GM12873 (cell line): ENCODE results near the gene CDH23.

Source experiments
- TF ChIP-seq, protein P1 (sequence below): IDR thresholded peaks from 2 replicates; pipeline ENCODE4 v1.5.1; 2012; ENCODE audit warnings: low read depth, mild to moderate bottlenecking, moderate library complexity, low read length, control low read depth; ENCODE audit not compliant: insufficient read depth; ENCODE audit errors: missing control alignments

The CDH23 gene

DNA sequence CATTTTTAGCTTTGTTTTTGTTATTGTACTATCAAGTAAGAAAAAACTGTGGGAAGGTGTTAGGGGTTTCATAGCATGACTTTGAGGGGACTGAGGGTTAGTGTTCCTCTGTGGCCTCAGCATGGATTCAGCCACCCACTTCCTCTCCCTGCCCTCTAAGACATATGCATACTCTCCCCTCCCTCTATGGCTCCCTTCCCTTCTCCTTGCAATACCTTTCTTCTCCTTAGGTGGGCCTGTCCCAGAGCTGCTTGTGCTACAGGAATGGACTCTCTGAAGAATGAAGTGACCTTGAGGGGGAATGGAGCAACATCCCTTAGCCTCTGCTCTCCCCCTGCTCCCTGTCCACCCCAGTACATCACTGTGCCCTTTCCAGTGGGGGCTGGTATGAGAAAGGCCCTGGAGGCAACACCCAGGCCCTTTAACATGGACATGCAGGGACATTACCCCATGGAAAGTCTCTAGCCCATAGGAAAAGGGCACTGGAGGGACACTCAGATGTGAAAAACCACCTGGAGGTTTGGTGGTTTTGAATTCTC is 22.4 kb downstream of the CDH23 start:
- TF ChIP-seq, protein P1, sequence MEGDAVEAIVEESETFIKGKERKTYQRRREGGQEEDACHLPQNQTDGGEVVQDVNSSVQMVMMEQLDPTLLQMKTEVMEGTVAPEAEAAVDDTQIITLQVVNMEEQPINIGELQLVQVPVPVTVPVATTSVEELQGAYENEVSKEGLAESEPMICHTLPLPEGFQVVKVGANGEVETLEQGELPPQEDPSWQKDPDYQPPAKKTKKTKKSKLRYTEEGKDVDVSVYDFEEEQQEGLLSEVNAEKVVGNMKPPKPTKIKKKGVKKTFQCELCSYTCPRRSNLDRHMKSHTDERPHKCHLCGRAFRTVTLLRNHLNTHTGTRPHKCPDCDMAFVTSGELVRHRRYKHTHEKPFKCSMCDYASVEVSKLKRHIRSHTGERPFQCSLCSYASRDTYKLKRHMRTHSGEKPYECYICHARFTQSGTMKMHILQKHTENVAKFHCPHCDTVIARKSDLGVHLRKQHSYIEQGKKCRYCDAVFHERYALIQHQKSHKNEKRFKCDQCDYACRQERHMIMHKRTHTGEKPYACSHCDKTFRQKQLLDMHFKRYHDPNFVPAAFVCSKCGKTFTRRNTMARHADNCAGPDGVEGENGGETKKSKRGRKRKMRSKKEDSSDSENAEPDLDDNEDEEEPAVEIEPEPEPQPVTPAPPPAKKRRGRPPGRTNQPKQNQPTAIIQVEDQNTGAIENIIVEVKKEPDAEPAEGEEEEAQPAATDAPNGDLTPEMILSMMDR, result no peak

DNA sequence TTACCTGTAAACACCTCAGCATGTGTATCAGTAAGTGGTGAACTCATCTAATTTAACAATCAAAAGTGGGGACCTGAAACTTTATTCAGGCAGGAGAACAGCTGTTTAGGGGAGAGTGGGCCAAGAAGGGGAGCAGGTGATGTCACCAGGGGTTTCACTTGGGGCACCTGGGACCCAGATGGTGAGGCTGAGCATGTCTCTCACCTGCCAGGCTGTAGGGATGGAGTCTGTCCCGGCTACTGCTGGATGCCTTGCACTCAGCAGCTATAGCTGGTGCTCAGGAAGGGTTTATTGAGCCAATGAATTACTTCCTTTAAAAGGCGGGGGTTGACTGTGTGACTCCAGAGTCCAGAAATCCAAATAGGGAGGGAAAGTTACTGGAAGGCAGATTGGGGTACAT is 23.0 kb downstream of the CDH23 start:
- TF ChIP-seq, protein P1, result no peak

DNA sequence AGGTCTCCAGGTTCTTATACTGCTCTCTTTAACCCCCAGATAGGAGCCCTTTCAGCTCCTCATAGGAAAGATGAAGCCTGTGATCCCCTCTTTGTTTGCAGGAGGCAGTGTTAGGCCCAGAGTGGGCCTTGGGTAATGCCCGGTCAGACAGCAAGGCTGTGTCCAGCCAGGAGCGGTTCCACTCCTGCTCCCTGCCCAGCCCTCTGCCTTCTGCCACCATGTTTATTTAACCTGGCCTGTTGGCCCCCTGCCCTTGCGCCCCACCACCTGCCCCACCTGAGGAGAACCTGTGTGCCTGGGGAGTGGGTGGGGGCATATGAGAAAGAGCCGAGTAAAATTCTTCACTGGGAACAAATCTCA is 24.3 kb downstream of the CDH23 start:
- TF ChIP-seq, protein P1, result no peak

DNA sequence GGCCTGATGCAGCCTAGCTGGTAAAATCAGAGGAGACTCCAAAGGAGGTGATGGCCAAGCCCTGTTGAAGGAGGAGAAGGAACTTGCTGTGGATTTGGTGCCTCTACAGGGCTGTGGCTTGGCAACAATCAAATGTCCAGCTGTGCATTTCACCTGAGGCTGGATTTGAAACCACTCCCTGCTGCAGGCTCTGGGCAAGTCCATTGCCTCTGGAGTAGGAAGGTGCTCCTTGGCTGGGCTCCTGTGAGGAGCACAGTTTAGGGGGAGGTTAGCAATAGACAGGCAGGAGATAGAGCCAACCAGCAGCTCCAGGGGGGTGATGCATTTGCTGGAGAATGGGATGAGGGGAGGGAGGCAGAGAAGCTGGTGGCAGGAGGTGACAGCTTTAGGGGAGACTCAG is 26.5 kb downstream of the CDH23 start:
- TF ChIP-seq, protein P1, result no peak

DNA sequence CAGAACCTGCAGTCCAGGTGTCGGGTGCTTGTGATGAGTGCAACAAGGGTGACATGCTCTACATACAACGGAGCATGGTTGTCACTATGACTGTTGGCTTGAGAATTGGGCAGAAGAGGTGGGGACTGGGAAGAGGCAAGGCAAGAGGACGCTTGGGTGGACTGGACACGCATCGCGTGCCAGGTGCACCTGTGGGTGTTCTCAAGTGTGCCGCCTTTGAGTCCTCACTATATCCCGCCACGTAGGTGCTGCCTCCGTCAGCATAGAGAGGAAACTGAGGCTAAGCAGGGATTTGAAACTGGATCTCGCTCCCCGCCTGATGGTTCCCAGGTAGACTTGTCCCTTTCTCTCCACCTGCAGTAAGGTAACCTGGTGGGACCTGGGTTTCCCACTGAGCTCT is 27.2 kb downstream of the CDH23 start:
- TF ChIP-seq, protein P1, result no peak

DNA sequence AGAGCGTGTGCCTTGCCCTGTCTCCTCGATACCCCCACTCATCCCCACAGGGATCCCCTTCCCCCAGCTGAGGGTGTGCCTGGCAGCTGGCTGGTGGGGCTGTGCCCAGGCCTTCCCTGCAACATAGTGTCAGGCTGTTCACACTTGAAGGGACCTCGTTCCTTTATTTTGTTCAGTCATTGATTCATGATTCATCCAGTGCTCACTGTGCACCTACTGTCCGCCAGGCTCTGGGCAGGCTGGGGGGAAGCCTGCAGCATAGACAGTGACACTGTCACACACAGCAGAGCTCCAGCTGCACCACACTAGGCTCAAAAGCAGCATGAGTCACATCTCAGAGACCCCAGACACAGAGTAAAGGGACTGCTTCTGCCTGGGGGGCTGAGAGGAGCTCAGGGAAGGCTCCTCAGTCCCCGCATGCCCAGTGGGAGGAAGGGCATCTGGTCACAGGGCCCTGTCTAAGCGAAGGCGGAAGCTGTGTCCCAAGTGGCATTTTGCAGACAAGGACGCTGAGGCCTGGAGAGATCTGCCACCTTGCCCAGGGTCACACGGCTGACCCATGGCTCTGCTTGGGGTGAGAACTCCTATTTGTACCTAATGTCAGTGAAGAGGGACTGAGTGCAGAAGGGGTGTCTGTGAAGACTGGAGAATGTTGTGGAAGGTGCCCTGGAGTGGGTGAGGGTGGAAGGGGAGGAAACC is 27.9 kb downstream of the CDH23 start:
- TF ChIP-seq, protein P1, result no peak

DNA sequence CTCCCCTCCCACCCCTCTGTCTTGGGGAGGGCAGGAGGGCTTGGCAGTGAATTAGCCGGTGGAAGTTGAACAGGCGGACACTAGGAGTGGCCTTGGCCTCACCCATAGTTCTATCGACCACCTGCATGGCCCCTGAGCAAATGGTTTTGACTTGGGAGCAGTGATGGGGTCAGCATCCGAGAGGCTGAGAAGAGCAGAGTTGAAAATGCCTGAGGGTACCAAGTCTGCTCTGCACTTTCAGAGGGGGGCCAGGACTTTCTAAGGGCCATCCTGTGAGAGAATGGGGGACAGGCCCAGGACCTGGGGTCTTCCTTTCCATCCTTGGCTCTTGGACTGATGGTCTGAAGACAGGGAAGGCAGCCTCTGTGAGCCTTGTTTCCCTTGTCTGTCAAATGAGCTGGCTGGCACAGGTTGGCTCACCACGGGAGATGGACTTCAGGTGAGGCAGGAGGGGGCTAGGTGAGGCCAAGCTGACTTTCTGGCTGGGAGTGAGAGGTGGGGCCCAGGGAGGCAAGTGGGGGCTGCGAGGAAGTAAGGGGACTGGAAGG is 29.4 kb downstream of the CDH23 start:
- TF ChIP-seq, protein P1, result no peak
